ENCODE data around the gene NNT. TPM values are rescaled to one million over a fixed set of nuclear protein-coding genes. Genes with fewer than 3 reads are reported as not detected.

Gene NNT
- total RNA-seq, 2 donors from 2014 or later, result 121 to 138 TPM

- Mint-ChIP-seq H3K4me1 (ENCODE audit: low read depth) (peaks cover 8% of the 10 kb centered on the region), H3K27ac (no peak overlapping the region), H3K4me3 (no peak overlapping the region), H3K27me3 (ENCODE audit: low read depth) (no peaks in the 10 kb centered on the region), H3K9me3 (no peaks in the 10 kb centered on the region), H3K36me3 (ENCODE audit: insufficient read depth in 2 of 2) (peaks cover 1 to 6% of the 10 kb centered on the region in 2 donors)
- DNase-seq (no peak), ATAC-seq (replicated peaks in 1 of 2) (no peak)
Measured at GRCh38 chr5:43642428-43642827, 39.4 kb downstream of the NNT start.

- Mint-ChIP-seq H3K27ac (no peak overlapping the region), H3K4me3 (no peak overlapping the region), H3K27me3 (ENCODE audit: low read depth) (no peaks in the 10 kb centered on the region), H3K4me1 (ENCODE audit: low read depth) (peaks cover 3% of the 10 kb centered on the region), H3K9me3 (no peaks in the 10 kb centered on the region), H3K36me3 (ENCODE audit: insufficient read depth in 2 of 2) (peaks cover 1 to 6% of the 10 kb centered on the region in 2 donors)
- DNase-seq, result no peak
- no peak for ATAC-seq (replicated peaks in 1 of 2)
Measured at GRCh38 chr5:43643327-43643726, 40.3 kb downstream of the NNT start.

- peaks cover 1 to 6% of the 10 kb centered on the region in 2 donors for H3K36me3 Mint-ChIP-seq (ENCODE audit: insufficient read depth in 2 of 2)
- no peaks in the 10 kb centered on the region for H3K9me3 Mint-ChIP-seq
- H3K27me3 Mint-ChIP-seq (ENCODE audit: low read depth), result no peaks in the 10 kb centered on the region
- H3K4me3 Mint-ChIP-seq, result no peak overlapping the region
- H3K4me1 Mint-ChIP-seq (ENCODE audit: low read depth), result no peaks in the 10 kb centered on the region
- no peak overlapping the region for H3K27ac Mint-ChIP-seq
- ATAC-seq (replicated peaks in 1 of 2), result no peak
- DNase-seq, result no peak
Measured at GRCh38 chr5:43643750-43644149, 40.8 kb downstream of the NNT start.

GRCh38 chr5:43646992-43647391, 44.0 kb downstream of the NNT start:
- H3K4me3 Mint-ChIP-seq, result no peak overlapping the region
- H3K36me3 Mint-ChIP-seq (ENCODE audit: insufficient read depth in 2 of 2), result peaks cover 4 to 11% of the 10 kb centered on the region in 2 donors
- H3K4me1 Mint-ChIP-seq (ENCODE audit: low read depth), result no peaks in the 10 kb centered on the region
- DNase-seq (no peak), ATAC-seq (replicated peaks in 1 of 2) (no peak)
- no peaks in the 10 kb centered on the region for H3K9me3 Mint-ChIP-seq
- H3K27ac Mint-ChIP-seq, result no peak overlapping the region
- no peaks in the 10 kb centered on the region for H3K27me3 Mint-ChIP-seq (ENCODE audit: low read depth)

GRCh38 chr5:43647789-43648188, 44.8 kb downstream of the NNT start:
- peaks cover 4 to 15% of the 10 kb centered on the region in 2 donors for H3K36me3 Mint-ChIP-seq (ENCODE audit: insufficient read depth in 2 of 2)

GRCh38 chr5:43648499-43649124, 45.6 kb downstream of the NNT start:
- no peak overlapping the region for H3K4me3 Mint-ChIP-seq
- peaks cover 4 to 15% of the 10 kb centered on the region in 2 donors for H3K36me3 Mint-ChIP-seq (ENCODE audit: insufficient read depth in 2 of 2)
- no peaks in the 10 kb centered on the region for H3K9me3 Mint-ChIP-seq
- no peaks in the 10 kb centered on the region for H3K4me1 Mint-ChIP-seq (ENCODE audit: low read depth)
- no peak overlapping the region for H3K27ac Mint-ChIP-seq
- DNase-seq, result no peak
- H3K27me3 Mint-ChIP-seq (ENCODE audit: low read depth), result no peaks in the 10 kb centered on the region
- no peak for ATAC-seq (replicated peaks in 1 of 2)

More at GRCh38 chr5:43647789-43648188, 44.8 kb downstream of the NNT start:
- H3K27ac Mint-ChIP-seq, result no peak overlapping the region
- DNase-seq (no peak), ATAC-seq (replicated peaks in 1 of 2) (no peak)
- no peak overlapping the region for H3K4me3 Mint-ChIP-seq
- no peaks in the 10 kb centered on the region for H3K4me1 Mint-ChIP-seq (ENCODE audit: low read depth)
- H3K9me3 Mint-ChIP-seq, result no peaks in the 10 kb centered on the region
- no peaks in the 10 kb centered on the region for H3K27me3 Mint-ChIP-seq (ENCODE audit: low read depth)

- Mint-ChIP-seq H3K4me3 (no peak overlapping the region), H3K27ac (no peak overlapping the region), H3K4me1 (ENCODE audit: low read depth) (no peaks in the 10 kb centered on the region), H3K27me3 (ENCODE audit: low read depth) (no peaks in the 10 kb centered on the region), H3K36me3 (ENCODE audit: insufficient read depth in 2 of 2) (peaks cover 4 to 17% of the 10 kb centered on the region in 2 donors), H3K9me3 (no peaks in the 10 kb centered on the region)
- ATAC-seq (replicated peaks in 1 of 2) (no peak), DNase-seq (no peak)
Measured at GRCh38 chr5:43649256-43649655, 46.3 kb downstream of the NNT start.

GRCh38 chr5:43652537-43653302, 49.7 kb downstream of the NNT start:
- no peak for DNase-seq
- H3K4me1 Mint-ChIP-seq (ENCODE audit: low read depth), result no peaks in the 10 kb centered on the region
- H3K9me3 Mint-ChIP-seq, result no peaks in the 10 kb centered on the region
- no peak overlapping the region for H3K4me3 Mint-ChIP-seq
- ATAC-seq (replicated peaks in 1 of 2), result no peak
- no peak overlapping the region for H3K27ac Mint-ChIP-seq
- peaks cover 12 to 24% of the 10 kb centered on the region in 2 donors for H3K36me3 Mint-ChIP-seq (ENCODE audit: insufficient read depth in 2 of 2)
- no peaks in the 10 kb centered on the region for H3K27me3 Mint-ChIP-seq (ENCODE audit: low read depth)

GRCh38 chr5:43658509-43658908, 55.5 kb downstream of the NNT start:
- Mint-ChIP-seq H3K4me1 (ENCODE audit: low read depth) (no peaks in the 10 kb centered on the region), H3K27me3 (ENCODE audit: low read depth) (no peaks in the 10 kb centered on the region)
- ATAC-seq (replicated peaks in 1 of 2), result no peak

GRCh38 chr5:43659075-43659474, 56.1 kb downstream of the NNT start:
- peaks cover 13 to 40% of the 10 kb centered on the region in 2 donors for H3K36me3 Mint-ChIP-seq (ENCODE audit: insufficient read depth in 2 of 2)

More at GRCh38 chr5:43658509-43658908, 55.5 kb downstream of the NNT start:
- DNase-seq, result no peak
- peaks cover 13 to 42% of the 10 kb centered on the region in 2 donors for H3K36me3 Mint-ChIP-seq (ENCODE audit: insufficient read depth in 2 of 2)
- H3K9me3 Mint-ChIP-seq, result no peaks in the 10 kb centered on the region
- no peak overlapping the region for H3K4me3 Mint-ChIP-seq
- no peak overlapping the region for H3K27ac Mint-ChIP-seq

GRCh38 chr5:43661102-43661501, 58.1 kb downstream of the NNT start:
- ATAC-seq (replicated peaks in 1 of 2) (no peak), DNase-seq (peak; percentile 10 to 13)
- Mint-ChIP-seq H3K4me3 (no peak overlapping the region), H3K36me3 (ENCODE audit: insufficient read depth in 2 of 2) (peaks cover 6 to 37% of the 10 kb centered on the region in 2 donors), H3K27ac (no peak overlapping the region), H3K4me1 (ENCODE audit: low read depth) (no peaks in the 10 kb centered on the region), H3K9me3 (no peaks in the 10 kb centered on the region), H3K27me3 (ENCODE audit: low read depth) (no peaks in the 10 kb centered on the region)

More at GRCh38 chr5:43659075-43659474, 56.1 kb downstream of the NNT start:
- no peak overlapping the region for H3K27ac Mint-ChIP-seq
- H3K27me3 Mint-ChIP-seq (ENCODE audit: low read depth), result no peaks in the 10 kb centered on the region
- no peak overlapping the region for H3K4me3 Mint-ChIP-seq
- no peaks in the 10 kb centered on the region for H3K9me3 Mint-ChIP-seq
- H3K4me1 Mint-ChIP-seq (ENCODE audit: low read depth), result no peaks in the 10 kb centered on the region
- no peak for ATAC-seq (replicated peaks in 1 of 2)
- no peak for DNase-seq

GRCh38 chr5:43663916-43664315, 60.9 kb downstream of the NNT start:
- DNase-seq (no peak), ATAC-seq (replicated peaks in 1 of 2) (no peak)
- Mint-ChIP-seq H3K27me3 (ENCODE audit: low read depth) (no peaks in the 10 kb centered on the region), H3K36me3 (ENCODE audit: insufficient read depth in 2 of 2) (peaks cover 3 to 27% of the 10 kb centered on the region in 2 donors), H3K9me3 (no peaks in the 10 kb centered on the region), H3K27ac (no peak overlapping the region), H3K4me3 (no peak overlapping the region), H3K4me1 (ENCODE audit: low read depth) (no peaks in the 10 kb centered on the region)

GRCh38 chr5:43664501-43665040, 61.6 kb downstream of the NNT start:
- DNase-seq (no peak), ATAC-seq (replicated peaks in 1 of 2) (no peak)
- H3K4me3 Mint-ChIP-seq, result no peak overlapping the region
- H3K9me3 Mint-ChIP-seq, result no peaks in the 10 kb centered on the region
- no peaks in the 10 kb centered on the region for H3K27me3 Mint-ChIP-seq (ENCODE audit: low read depth)
- no peak overlapping the region for H3K27ac Mint-ChIP-seq
- H3K36me3 Mint-ChIP-seq (ENCODE audit: insufficient read depth in 2 of 2), result peaks cover 3 to 24% of the 10 kb centered on the region in 2 donors
- H3K4me1 Mint-ChIP-seq (ENCODE audit: low read depth), result no peaks in the 10 kb centered on the region
